GM23248 (cell line): ENCODE data around the gene RAB3B.

Experiments used
- EZH2 ChIP-seq: fragments of 200-600 bp; sonication (generic); IDR thresholded peaks from 2 replicates; pipeline ENCODE4 v1.6.1; 2018; ENCODE audit warnings: antibody characterized with exemption, mild to moderate bottlenecking; ENCODE audit not compliant: insufficient read depth, poor library complexity, severe bottlenecking
- EZH2phosphoT487 ChIP-seq: fragments of 200-600 bp; sonication (generic); IDR thresholded peaks from 2 replicates; pipeline ENCODE4 v1.6.1; 2018; ENCODE audit warnings: antibody characterized with exemption, moderate library complexity, mild to moderate bottlenecking, low read depth; ENCODE audit not compliant: insufficient read depth

- TF ChIP-seq EZH2 = no peak
- no peak for TF ChIP-seq EZH2phosphoT487
Measured at GRCh38 chr1:51961231-51961630, 29.3 kb downstream of the RAB3B start.
